ENCODE results near the gene MACROD1.

DNA sequence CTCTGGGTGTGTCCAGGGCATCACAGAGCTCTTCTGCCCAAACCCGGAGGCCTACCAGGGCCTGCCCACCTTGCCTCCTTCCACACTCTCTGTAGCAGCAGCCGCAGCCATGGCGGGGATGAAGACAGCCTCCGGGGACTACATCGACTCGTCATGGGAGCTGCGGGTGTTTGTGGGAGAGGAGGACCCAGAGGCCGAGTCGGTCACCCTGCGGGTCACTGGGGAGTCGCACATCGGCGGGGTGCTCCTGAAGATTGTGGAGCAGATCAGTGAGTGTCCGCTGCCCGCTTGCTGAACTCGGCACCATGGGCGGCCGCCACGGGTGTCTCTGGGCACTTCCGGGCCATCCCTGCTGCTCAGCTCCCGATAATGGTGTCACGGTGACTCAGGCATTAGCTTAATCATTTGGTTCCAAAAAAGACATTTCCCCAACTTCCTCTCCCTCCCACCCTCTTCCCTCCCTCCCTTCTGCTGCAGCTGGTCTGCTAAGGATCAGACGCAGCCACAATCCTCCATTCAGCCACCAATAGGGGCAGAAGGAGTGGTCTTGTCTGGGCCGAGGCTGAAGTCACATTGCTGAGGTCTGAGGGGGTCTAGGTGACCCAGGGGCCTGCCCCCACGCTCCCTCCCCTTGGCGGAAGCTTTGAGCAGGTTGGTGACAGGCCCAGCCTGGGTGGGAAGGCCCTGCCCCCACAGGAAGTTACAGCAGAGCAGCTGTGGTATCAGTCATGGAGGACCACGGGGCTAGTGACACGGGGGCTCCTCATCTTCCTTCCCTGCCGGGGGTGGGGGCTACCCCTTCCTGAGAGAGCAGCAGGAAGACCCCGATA lies 41.6 kb upstream of the MACROD1 start:
- no peak for TF ChIP-seq POLR2A (IDR thresholded peaks at IDR 0.05)
- TF ChIP-seq, protein P1, sequence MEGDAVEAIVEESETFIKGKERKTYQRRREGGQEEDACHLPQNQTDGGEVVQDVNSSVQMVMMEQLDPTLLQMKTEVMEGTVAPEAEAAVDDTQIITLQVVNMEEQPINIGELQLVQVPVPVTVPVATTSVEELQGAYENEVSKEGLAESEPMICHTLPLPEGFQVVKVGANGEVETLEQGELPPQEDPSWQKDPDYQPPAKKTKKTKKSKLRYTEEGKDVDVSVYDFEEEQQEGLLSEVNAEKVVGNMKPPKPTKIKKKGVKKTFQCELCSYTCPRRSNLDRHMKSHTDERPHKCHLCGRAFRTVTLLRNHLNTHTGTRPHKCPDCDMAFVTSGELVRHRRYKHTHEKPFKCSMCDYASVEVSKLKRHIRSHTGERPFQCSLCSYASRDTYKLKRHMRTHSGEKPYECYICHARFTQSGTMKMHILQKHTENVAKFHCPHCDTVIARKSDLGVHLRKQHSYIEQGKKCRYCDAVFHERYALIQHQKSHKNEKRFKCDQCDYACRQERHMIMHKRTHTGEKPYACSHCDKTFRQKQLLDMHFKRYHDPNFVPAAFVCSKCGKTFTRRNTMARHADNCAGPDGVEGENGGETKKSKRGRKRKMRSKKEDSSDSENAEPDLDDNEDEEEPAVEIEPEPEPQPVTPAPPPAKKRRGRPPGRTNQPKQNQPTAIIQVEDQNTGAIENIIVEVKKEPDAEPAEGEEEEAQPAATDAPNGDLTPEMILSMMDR (IDR thresholded peaks at IDR 0.05), result no peak

All from Peyer's patch (tissue), 4 donors.